Urothelium cell line (cell line): ENCODE data around the gene NSG1.

ENCODE experiments used
- DNase-seq: peaks from one replicate; pipeline ENCODE4 v3.0.0; 2011; ENCODE audit warnings: low spot score, mixed read lengths
- FAIRE-seq: peaks from 2 replicates; lab custom pipeline; 2011; peaks lifted over from hg19 to GRCh38; lab: Jason Lieb, UNC

The NSG1 gene

GRCh38 chr4:4428966-4429875 lies 42.3 kb downstream of the NSG1 start:
- FAIRE-seq (no peak), DNase-seq (no peak)

DNA sequence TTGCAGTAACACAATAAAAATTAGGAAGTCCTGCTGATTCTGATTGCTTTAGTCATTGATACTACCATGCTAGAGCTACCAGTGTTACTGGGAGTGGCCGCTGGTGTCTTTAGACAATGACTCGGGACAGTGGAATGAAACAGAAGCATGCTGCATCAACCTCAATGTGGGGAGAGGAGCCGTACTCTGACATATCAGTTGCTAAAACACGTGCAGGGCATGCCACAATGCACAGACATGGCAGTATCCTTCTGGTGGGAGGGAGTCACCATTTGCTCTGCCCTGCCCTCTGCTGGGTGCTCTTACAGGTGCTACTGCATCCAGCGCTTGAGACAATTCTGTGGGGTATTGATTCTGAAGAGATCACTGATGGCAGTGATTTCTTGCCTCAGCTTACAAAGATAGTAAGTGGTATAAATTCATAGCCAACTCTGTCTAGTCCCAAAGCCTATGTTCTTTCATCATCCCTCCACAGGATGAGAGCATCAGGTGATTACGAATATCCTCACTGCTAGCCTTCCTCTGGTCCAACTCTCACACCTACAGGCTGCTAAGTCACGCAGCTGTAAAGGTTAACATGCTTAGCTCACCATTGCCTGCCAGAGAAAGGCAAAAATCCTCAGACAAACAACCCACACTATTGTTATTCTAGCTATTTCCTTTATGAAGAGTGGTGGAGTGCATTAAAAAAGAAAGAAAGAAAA lies 43.7 kb downstream of the NSG1 start:
- peak; percentile 58 for FAIRE-seq

DNA sequence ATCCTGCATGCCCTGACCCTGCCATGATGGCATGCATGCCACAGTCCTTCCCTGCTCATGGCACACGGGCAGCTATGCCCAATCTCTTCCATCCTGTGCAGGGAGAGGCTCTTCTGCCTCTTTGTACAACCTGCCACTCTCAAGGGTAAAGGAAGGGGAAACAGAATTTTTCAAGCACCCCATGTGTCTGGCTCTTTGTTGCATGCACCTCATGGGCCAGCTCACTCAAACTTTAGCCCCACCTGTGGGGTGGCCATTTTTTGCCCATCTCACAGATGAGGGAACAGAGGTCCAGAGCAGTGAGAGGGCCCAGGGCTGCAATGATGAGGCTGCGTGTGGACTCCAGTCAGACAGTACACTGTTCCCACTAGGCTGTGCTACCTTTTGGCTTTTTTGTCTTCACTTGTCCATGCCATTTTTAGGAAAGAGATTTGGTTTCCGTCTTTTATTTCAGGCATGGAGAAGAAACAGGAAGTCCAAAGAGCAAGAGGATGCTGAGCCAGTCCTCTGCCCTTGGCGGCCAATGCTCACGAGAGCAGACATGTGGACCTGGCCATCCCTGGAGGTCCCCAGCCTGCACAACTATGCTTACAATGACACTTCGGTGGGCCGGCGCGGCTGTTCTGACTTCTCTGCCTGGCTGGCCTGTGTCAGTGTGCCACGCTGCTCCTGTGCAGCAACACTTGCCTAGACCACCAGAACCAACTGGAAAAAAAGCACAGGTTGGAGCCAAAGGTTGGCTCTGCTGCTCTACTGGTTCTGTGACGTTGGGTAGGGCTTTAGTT lies 45.6 kb downstream of the NSG1 start:
- FAIRE-seq (no peak), DNase-seq (no peak)

More for the DNA sequence above, 43.7 kb downstream of the NSG1 start:
- peak; percentile 64 for DNase-seq

DNA sequence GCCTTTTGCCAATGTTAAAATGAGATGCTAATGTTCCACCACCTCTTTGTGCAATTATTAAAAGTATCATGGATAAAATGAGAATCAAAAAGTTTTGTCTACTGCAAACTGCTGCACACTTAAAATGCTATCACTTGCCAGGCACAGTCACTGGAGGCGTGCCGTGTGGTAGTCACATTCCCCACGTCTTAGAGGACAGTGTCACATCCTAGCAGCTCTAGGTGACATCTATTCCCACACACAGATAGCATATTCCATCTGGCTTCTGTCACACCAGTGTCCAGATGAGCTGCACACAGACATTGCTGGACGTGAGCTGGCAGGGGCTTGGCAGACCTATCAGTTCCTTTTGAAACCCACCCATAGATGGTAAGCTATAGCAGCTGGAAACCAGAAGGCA lies 47.0 kb downstream of the NSG1 start:
- FAIRE-seq (no peak), DNase-seq (no peak)

- no peak for DNase-seq
- FAIRE-seq, result no peak
These were observed 49.4 kb downstream of the NSG1 start for GRCh38 chr4:4436244-4436823.

DNA sequence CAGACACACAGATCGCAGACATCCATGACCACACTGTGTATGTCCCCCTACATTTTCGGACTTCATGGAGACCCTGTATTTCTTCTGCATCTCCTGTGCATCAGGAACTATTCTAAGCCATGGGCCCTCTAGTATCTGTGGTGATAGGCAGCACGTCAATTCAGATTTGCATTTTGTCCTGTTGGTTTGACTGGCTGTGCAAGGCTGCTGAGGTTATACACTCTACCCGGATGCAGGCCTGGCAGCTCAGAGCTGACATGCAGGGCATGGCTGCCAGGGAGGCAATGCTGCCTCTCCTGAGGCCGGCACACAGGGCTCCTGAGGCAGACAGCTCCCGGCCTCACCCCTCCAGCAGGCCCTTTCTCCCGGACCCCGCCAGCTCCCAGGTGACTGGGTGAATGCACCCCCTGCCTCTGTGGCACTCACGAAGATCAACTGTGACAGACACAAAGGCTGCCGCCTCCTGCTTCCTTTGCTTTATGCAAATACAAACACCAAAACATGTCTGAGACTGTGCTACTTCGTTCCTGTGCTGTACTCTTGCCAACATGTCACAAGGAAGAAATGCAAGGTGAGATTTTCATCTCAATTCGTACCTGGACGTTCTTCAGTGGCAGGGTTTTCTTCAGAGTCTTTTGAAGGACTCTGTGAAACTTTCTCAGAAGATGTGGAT lies 51.0 kb downstream of the NSG1 start:
- DNase-seq, result no peak
- no peak for FAIRE-seq

GRCh38 chr4:4438891-4439290 lies 52.0 kb downstream of the NSG1 start:
- no peak for DNase-seq
- FAIRE-seq, result no peak

DNA sequence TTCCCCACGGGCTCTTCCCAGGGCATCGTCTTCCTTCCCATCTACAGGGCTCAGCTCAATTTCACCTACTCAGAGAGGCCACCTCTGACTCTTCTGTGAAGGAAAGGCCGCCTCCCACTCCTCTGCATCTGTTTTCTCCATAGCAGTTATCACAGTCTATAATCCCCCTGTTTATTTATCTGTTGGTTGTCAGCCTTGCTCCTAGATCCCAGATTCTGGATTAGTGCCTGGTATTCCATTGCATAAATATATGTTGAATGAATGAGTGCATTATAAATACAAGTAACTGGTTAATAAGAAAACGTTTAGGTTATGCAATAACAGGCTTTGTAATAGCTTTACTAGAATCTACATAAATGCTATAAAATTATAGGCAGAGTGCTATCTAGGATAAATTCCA lies 52.9 kb downstream of the NSG1 start:
- DNase-seq, result no peak
- FAIRE-seq, result no peak

GRCh38 chr4:4440333-4441061 lies 53.6 kb downstream of the NSG1 start:
- no peak for FAIRE-seq
- DNase-seq, result no peak

DNA sequence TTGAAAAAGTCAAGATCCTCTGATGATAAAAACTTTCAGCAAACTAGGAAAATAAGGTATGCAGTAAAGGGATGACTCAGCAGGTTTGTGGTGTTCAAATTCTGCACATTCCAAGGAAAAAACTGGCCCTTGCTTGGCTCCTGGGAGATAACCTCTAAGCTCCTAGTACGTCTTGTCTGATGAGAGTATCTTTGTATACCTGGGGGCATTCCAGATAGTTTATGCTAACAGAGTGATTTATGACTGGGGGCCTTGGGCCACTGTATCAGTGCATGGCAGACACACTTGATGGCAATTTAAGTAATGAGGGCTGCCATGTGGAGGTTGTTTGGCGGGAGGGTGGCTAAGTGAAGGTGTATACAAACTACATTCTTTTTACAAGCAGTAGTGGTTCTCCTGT lies 56.9 kb downstream of the NSG1 start:
- FAIRE-seq, result no peak
- DNase-seq, result peak; percentile 13

DNA sequence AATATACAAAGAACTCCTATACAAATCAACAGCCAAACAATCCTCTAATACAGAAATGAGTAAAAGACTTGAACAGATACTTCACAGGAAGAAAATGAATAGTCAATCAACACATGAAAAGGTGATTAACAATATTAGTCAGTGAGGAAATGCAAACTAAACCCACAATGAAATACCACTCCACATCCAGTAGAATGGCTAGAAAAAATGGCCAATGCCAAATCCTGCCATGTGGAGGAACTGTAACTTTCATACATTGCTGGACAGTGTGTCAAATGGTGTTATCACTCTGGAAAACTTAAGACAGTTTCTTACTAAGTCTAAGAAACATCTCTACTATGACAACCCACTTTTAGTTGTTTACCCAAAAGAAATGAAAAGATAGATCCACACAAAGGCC lies 59.5 kb downstream of the NSG1 start:
- FAIRE-seq, result no peak
- no peak for DNase-seq

- DNase-seq (no peak), FAIRE-seq (no peak)
These were observed 68.4 kb downstream of the NSG1 start for GRCh38 chr4:4455210-4455865.

DNA sequence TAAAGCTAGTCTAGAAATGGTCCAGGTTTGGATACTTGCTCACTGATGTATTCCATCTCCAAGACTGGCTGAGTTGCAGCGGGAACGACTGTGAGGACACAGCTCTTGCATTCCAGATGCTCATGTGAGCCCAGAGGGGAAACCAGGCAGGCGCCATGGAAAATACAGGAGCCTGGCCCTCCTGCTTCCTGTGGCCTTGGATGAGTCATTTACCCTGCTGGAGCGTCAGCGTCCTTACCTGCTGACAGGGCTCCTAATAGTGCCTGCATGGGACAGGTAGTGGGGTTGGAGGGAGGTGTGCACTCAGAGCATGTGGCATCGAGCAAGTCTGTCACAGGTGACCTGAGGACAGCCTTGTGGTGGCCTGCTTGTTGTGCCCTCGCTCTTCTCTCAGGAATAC lies 69.4 kb downstream of the NSG1 start:
- DNase-seq (peak; percentile 8), FAIRE-seq (no peak)

DNA sequence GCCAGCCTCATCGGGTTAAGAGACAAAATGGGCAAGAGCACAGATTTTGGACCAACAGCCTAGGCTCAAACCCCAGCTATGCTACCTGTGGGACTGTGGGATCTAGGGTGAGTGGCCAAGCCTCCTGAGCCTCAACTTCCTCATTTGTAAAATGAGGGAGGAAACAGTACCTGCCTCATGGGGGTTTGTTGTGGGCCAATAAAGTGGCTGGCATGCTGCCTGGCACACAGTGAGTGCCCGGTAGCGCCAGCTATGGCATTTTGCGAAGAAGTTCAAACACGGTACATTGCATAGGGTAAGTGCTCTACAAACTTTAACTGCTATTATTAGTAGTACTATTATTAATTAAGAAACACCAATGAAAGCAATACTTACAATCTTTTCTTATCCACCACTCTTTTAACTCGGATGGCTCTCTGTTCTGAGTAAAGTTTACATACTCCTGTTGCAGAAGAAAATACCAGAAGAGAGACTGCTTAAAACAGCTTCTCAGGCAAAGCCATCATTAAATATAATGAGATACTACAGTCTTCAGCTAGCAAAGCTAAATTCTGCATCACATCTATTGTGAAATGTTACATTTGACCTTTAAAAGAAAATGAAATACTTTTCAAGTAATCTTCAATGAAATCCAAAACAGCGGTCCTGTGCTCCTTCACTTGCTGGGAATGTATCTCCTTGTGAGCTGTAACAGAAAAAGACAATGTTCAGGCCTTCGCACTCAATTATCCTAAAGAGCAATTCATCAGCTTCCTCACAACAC lies 70.1 kb downstream of the NSG1 start:
- no peak for DNase-seq
- no peak for FAIRE-seq

DNA sequence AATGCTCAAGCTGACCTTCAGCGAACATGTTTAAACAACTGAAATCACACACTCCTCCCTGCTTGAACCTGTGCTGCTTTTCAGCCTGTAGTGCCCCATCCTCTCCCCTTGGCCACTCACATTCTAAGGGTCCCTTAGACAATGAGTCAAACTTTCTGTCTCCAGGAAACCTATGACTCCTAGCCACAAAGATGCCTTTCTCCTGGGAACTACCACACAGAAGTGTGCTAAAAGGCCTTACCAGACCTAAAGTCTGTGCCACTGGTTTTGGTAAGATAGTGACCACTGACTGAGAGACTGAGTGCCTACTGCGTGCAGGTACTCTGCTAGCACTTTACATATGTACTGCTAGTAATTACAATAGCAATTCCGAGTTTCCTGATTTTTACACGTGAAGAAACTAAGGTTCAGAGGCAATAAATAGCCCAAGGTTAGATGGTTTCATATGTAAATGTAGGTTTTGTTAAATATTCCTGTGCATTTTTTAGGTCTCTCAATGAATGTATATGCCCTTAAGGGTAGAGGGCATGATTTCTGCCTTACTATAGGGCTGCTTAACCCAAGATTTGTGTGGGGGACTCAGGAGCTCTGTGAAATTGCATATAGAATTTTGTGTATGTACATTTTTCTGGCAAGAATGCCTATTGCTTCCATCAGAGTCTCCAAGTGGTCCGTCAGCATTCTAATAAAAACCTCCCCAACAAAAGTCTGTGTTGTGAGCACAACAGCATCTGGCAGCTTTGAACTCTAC lies 71.1 kb downstream of the NSG1 start:
- no peak for DNase-seq

GRCh38 chr4:4459181-4459580 lies 72.3 kb downstream of the NSG1 start:
- no peak for FAIRE-seq

More for the DNA sequence above, 71.1 kb downstream of the NSG1 start:
- no peak for FAIRE-seq

DNA sequence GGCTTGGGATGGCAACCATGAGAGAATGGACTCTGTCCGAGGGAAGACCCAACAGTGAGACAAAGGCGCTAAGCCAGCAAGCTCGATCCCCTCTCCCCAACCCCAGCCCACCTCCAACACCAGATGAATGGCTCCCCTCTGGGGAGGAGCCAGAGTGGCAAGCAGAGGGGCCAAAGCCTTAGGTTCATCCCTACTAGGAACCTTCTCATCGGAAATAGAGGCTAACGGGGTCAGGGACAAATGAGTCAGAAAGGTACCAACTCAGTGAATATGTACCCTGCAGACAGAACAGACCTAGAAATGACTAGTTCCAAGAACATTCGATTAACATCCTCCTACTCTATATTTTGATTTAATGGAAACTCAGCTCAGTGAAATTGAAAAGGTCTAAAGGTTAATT lies 73.9 kb downstream of the NSG1 start:
- DNase-seq (no peak), FAIRE-seq (no peak)

More at GRCh38 chr4:4459181-4459580, 72.3 kb downstream of the NSG1 start:
- no peak for DNase-seq

DNA sequence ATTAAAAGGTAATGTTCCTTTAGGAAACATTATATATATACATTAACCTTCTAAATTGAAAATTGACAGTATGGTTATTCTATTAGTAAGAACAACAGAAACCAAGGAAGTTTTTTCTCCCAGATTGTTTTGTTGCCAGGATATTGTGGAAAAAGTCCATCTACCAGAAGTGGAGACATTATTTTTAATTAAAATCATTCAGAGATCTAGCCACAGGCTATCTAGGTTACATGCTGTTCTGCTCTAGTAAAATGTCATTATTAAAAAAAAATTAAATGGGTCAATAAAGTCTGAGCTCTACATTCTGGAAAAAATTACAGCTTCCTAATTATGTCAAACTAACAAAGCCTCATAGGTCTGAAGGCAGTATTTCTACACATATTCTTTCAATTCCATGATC lies 74.3 kb downstream of the NSG1 start:
- FAIRE-seq, result no peak
- no peak for DNase-seq
